GM18861 (cell line): ENCODE measurements around the gene CERS4.
"Not testable (repeated sequence)": the region's sequence is repeated elsewhere in the genome, so short reads cannot be mapped to it uniquely, and the experiment has no call there.

Experiments used
- ATAC-seq: cut with Tn5 transposase; IDR thresholded peaks from one replicate; pipeline ENCODE4 v1.9.1; 2021; ENCODE audit not compliant: unreplicated experiment

CERS4 gene

DNA sequence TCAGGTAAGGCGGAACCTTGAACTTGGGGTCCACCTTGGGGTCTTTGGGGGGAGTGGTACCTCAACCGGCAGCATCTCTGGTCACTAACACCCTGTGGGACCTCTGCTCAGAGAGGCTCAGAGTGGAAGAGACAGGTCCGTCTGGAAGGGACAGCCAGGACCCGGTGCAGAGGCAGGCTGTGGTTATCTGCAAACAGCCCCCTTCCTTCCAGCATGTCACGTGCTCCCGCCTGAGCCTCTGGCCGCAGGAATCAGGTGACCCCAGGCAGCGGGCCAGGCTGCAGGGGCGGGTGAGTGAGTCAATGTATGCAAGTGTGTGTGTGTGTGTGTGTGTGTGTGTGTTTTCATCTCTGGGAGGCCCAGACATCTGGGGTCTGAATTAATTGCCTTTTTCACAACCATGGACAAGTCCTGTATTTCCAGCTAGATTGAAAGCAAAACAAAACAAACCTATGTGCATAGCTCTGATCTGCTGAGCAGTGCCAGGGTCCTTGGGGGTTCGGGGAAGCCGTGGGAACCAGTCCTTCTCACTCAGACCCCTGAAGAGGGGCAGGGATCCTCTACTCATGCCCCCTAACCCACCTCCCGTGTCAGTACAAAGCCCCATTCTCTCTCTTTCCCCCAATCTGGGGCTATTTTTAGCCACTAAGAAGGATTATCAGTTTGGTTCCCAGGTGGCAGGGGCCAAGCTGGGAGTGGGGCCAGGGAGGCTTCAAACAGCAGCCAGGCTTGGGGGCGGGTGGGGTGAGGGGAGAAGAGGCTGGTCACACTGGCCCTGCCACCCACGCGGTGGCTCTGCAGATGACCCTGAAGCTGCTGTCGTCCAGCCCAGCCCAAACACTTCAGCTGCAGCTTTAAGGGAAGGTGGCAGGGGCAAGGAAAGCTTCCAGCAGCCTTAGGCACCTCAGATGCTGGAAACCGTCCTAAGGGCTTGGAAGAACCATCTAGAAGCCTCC lies 31.4 kb downstream of the CERS4 start:
- ATAC-seq = peak; percentile 68

- ATAC-seq = no peak
These were observed 32.5 kb downstream of the CERS4 start for GRCh38 chr19:8241646-8242045.

- ATAC-seq = no peak
These were observed 33.1 kb downstream of the CERS4 start for GRCh38 chr19:8242211-8242821.

GRCh38 chr19:8243146-8243545 lies 34.0 kb downstream of the CERS4 start:
- ATAC-seq = no peak

GRCh38 chr19:8244442-8244841 lies 35.3 kb downstream of the CERS4 start:
- ATAC-seq = no peak

GRCh38 chr19:8245869-8246835 lies 37.0 kb downstream of the CERS4 start:
- no peak for ATAC-seq

GRCh38 chr19:8247129-8247890 lies 38.1 kb downstream of the CERS4 start:
- ATAC-seq = not testable (repeated sequence)

DNA sequence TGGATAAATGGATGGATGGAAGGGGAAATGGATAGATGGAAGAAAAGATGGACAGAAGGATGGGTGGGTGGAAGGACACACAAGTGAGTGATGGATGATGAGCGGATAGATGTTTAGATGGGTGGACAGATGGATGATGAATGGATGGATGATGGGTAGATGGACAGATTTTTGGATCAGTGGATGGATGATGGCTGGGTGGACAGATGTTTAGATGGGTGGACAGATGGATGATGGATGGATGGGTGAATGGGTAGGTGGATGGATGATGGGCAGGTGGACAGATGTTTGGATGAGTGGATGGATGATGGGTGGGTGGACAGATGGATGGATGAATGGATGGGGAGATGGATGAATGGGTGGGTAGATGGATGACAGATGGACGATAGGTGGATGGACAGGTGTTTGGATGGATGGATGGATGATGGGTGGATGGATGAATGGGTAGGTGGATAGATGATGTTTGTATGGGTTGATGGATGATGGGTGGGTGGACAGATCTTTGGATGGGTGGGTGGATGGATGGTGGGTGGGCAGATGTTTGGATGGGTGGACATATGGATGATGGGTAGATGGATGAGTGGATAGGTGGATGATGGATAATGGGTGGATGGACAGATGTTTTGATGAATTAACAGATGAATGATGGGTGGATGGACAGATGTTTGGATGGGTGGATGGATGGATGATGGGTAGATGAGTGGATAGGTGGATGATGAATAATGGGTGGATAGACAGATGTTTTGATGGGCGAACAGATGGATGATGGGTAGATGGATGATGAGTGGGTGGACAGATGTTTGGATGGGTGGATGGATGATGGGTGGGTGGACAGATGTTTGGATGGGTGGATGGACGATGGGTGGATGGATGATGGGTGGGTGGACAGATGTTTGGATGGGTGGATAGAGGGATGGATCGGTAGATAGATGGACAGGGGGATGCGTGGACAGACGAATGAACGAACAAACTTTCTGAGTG lies 39.5 kb downstream of the CERS4 start:
- no peak for ATAC-seq

DNA sequence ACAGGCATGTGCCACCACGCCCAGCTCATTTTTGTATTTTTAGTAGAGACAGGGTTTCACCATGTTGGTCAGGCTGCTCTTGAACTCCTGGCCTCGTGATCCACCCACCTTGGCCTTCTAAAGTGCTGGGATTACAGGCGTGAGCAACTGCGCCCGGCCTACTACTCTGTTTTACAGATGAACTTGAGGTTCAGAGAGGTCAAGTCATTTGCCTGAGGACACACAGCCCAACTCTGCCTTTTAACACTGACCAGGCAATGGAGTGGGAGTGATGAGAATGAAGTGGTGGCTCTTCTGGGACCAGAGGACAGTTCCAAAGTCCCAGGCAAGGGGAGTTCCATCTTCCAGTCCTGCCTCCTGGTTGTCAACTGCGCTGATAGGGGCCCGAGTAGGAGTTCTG lies 41.4 kb downstream of the CERS4 start:
- no peak for ATAC-seq

GRCh38 chr19:8251025-8251472 lies 41.9 kb downstream of the CERS4 start:
- no peak for ATAC-seq

DNA sequence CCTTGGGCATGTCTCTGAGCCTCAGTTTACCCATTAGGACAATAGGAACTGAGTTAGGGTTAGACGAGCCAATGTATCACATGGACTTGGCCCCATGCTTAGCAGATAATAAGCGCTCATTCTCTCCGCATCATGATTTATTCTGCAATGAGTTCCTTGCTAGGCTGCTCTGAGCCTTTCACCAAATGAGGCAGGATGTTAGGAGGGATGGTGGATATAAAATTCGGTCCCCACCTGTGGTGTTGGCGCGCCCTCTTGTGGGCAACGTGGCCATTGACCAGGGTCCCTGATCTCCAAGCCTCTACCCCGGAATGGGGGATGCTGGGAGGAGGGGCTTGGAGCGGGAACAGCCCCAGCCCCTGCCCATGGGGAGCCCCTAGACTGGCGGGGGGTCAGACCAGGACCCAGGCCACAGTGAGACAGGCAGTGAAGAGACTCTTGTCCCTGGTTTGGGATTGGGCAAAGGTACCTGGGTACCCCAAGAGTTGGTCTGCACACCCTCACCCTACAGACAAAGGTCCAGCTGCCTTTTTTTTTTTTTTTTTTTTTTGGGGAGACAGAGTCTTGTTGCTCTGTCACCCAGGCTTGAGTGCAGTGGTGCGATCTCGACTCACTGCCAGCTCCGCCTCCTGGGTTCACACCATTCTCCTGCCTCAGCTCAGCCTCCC lies 43.9 kb downstream of the CERS4 start:
- ATAC-seq = no peak

DNA sequence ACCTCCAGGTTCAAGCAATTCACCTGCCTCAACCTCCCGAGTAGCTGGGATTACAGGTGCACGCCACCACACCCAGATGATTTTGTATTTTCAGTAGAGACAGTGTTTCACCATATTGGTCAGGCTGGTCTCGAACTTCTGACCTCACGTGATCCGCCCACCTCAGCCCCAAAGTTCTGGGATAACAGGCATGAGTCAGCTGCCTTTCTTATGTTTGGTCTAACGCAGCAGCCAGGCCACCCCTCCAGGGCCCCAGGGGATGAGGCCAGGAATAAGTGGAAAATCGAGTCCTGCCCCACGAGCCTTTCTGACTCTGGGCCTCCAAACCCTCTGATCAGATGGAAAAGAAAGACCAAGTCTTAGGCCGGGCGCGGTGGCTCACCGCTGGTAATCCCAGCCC lies 44.5 kb downstream of the CERS4 start:
- no peak for ATAC-seq

GRCh38 chr19:8254286-8255001 lies 45.3 kb downstream of the CERS4 start:
- ATAC-seq = no peak

DNA sequence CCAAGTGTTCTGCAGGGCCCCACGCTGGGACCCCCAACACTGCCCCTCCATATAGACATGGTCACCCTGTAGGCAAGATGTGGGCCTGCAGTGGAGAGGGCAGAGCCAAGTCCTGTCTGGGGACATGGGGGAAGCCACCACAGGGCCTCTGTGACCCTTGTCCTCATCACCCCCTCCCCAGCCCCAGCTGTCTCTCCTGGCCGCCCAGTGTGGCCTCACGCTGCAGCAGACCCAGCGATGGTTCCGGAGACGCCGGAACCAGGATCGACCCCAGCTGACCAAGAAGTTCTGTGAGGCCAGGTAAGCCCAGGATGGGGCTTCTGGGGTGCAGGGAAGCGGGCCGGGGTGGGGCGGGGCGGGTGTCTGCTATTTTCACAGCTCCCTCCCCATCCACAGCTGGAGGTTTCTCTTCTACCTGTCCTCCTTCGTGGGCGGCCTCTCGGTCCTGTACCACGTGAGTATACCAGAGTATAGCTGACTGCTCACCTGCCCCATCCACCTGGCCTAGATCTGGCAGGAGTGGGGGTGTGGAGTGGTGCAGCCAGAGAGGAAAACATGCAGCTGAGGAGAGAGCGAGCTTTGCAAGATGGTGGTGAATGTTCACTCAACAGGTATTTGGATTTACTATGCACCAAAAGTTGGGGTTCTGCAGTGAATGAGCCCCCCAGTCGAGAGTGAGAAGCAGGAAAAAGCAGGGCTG lies 46.4 kb downstream of the CERS4 start:
- no peak for ATAC-seq

DNA sequence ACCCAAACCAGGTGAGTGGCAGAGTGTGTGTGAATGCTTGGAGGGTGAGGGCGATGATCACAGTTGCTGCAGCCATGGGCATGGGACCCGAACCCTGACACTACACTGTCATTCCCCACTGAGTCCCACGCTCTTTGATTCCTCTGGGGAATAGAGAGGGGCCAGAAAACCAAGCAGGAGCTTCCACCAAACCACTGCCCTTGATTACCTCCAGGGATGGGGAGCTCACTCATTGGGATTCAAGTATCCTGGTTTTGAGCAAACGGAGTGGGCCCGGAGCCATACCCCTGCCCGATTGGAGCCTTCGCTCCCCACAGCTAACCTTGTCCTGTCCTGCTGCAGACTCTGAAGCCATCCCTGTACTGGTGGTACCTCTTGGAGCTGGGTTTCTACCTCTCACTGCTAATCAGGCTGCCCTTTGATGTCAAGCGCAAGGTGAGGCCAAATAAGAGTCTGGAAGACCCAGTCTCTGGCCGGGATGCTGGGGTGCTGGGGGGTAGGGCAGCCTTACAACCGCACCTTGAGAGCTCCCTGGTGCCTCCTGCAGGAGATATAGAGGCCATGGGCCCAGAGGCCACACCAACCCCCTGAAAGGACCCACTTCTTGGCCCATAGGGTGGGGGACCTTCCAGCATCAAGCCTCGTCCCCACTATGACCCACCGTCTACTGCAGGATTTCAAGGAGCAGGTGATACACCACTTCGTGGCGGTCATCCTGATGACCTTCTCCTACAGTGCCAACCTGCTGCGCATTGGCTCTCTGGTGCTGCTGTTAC lies 47.3 kb downstream of the CERS4 start:
- no peak for ATAC-seq

DNA sequence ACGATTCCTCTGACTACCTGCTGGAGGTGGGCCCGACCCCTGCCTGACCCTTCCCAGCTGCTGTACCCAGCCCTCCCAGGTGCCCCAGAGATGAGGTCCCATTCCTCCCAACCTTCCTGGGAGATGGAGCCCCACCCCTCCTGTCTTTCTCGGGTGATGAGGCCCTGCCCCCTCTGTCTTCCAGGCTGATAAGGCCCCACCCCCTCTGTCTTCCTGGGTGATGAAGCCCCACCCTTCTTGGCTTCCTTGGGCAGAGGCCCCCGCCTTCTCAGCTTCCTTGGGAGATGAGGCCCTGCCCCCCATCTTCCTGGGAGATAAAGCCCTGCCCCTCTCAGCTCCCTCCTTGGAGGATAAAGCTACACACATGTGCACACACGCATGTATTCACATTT lies 47.9 kb downstream of the CERS4 start:
- ATAC-seq = no peak
